Measurements from ENCODE around the gene HENMT1.
"Not testable (repeated sequence)": the region's sequence is repeated elsewhere in the genome, so short reads cannot be mapped to it uniquely, and the experiment has no call there.

HENMT1 gene

DNA sequence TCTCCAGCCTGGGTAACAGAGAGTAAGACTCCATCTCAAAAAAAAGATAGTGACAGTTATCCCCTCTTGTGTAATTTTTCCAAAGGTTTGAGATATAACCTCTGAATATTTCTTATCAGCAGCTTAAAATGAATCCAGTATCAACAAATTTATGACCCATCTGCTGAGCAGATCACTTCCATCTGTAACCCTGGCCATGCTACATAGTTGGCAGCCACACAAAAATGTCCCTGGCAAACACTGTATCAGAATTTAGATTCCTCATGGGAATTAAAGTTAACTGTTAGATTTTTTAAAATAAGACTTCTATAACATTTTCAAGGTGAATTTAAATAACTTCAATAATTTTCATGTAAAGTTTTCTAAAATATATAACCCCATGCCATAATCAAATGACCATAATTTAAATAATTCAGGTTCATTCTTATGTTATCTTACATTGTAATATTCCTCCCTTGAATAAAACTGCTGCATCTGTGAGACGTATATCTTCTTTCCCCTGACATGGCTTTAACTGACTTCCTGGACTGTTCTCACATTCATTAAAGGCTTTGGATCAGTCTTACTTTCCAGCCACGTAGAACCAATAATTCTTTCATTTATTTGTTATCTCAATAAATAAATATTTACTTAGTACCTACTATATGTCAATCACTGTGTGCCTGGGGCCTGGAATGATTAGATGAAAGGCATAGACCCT is 25.9 kb upstream of the HENMT1 start:
- no peak overlapping the region for H3K4me3 ChIP-seq (ENCODE audit: low read depth, low read length)
- TF ChIP-seq, protein P1, sequence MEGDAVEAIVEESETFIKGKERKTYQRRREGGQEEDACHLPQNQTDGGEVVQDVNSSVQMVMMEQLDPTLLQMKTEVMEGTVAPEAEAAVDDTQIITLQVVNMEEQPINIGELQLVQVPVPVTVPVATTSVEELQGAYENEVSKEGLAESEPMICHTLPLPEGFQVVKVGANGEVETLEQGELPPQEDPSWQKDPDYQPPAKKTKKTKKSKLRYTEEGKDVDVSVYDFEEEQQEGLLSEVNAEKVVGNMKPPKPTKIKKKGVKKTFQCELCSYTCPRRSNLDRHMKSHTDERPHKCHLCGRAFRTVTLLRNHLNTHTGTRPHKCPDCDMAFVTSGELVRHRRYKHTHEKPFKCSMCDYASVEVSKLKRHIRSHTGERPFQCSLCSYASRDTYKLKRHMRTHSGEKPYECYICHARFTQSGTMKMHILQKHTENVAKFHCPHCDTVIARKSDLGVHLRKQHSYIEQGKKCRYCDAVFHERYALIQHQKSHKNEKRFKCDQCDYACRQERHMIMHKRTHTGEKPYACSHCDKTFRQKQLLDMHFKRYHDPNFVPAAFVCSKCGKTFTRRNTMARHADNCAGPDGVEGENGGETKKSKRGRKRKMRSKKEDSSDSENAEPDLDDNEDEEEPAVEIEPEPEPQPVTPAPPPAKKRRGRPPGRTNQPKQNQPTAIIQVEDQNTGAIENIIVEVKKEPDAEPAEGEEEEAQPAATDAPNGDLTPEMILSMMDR (IDR thresholded peaks at IDR 0.05; ENCODE audit: insufficient read depth, low read depth, low read length, missing control alignments): no peak
- DNase-seq (ENCODE audit: low read depth): no peak

DNA sequence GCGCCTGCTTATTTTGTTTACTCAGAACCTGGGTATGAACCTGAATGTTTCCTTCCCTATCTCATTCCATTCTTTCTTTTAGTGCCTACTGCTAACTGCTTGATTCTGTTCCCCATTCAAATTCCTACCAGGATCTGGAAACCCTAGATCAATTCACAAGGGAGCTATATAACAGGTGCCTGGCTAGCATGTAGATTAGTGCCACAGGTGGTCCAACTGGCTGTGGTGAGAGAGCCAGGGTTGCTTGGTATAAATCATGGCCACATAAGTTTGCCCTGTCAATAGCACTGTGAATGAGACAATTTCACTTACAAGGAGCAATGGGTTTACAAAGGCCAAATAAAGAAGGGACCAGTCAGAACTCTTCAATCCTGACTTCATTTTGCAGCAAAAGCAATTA is 24.6 kb upstream of the HENMT1 start:
- no peak overlapping the region for H3K4me3 ChIP-seq (ENCODE audit: low read depth, low read length)
- TF ChIP-seq, protein P1 (IDR thresholded peaks at IDR 0.05; ENCODE audit: insufficient read depth, low read depth, low read length, missing control alignments): no peak
- DNase-seq (ENCODE audit: low read depth): no peak

DNA sequence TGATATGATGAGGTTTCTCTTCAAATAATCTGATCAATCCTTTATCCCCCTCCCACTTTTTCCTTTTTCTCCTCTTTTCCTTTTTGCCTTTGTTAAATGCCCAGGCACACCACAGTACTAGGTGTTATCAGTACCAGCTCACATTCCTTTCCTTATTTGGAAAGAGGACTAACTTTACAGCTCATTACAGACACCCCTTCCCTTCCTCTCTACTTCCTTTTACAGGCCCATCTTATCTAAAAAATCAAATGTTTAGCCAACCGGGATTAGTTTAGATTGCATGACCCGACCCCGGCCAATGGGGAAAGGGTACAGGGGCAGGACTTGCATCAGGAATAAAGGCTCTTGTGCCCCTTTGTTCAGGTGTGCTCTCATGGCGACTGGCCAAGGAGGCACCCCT is 20.8 kb upstream of the HENMT1 start:
- DNase-seq (ENCODE audit: low read depth); H3K4me3 ChIP-seq (ENCODE audit: low read depth, low read length): not testable (repeated sequence)

DNA sequence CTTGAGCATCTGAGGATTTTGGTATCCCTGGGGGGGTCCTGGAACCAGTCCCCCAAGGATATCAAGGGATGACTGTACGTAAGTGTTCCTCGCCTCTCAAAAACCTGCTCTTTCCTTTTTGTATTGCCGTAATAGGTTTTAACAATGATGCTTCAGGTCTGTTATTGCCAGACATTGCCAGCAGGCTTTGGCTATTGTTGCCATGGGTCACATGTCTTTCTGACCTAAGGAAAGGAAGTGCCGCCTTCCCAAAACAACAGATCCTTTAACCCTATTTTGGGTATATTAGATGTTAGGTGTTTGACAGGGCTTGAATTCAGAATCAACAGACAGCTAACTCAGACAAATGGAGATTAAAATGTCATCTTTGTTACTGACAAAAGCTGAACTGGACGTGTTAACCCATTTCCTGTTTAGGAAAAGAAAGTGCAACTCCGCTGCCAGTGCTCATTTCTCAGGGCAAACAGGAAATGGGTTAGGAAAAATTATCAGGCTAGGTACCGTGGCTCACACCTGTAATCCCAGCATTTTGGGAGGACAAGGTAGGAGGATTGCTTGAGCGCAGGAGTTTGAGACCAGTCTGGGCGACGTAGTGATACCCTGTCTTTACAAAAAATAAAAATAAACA is 18.8 kb upstream of the HENMT1 start:
- H3K4me3 ChIP-seq (ENCODE audit: low read depth, low read length): no peak overlapping the region; the same call in 1 of the 2 replicates
- DNase-seq (ENCODE audit: low read depth): no peak
- TF ChIP-seq, protein P1 (IDR thresholded peaks at IDR 0.05; ENCODE audit: insufficient read depth, low read depth, low read length, missing control alignments): no peak

DNA sequence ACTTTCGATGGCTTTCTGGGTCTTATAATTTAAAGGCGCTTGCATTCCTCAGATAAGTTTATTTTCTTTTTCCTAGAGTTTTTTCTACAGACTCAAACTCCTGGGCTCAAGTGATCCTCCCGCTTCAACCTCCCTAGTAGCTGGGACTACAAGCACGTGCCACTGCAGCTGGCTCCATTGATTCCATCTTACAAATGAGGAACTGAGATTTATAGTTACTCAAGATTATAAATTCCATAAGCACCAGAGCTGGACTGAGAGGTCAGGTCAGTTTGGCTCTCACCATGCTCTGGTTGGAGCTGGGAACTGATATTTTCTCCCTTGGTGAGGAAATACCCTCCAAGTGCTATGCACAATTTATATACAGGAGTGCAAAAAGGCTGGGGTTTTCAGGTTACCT is 17.8 kb upstream of the HENMT1 start:
- no peak overlapping the region for H3K4me3 ChIP-seq (ENCODE audit: low read depth, low read length)
- DNase-seq (ENCODE audit: low read depth): no peak
- TF ChIP-seq, protein P1 (IDR thresholded peaks at IDR 0.05; ENCODE audit: insufficient read depth, low read depth, low read length, missing control alignments): no peak

DNA sequence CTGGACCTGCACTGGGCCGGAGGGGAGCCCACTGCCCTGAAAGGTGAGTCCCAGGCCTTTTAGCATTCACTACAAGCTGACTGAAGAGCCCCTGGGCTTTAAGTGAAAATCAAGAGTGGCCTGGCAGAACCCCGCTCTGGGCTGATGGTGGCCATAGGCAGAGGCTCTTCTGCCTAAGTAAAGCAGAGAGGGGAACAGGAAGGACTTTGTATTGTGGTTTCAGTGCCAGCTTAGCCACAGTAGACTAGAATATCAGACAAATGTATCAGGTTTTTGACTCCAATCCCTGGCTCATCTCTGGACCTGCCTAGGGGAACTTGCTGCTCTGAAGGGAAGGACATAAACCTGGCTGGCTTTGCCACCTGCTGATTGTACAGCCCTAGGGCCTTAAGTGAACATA is 10.2 kb upstream of the HENMT1 start:
- DNase-seq (ENCODE audit: low read depth): no peak

DNA sequence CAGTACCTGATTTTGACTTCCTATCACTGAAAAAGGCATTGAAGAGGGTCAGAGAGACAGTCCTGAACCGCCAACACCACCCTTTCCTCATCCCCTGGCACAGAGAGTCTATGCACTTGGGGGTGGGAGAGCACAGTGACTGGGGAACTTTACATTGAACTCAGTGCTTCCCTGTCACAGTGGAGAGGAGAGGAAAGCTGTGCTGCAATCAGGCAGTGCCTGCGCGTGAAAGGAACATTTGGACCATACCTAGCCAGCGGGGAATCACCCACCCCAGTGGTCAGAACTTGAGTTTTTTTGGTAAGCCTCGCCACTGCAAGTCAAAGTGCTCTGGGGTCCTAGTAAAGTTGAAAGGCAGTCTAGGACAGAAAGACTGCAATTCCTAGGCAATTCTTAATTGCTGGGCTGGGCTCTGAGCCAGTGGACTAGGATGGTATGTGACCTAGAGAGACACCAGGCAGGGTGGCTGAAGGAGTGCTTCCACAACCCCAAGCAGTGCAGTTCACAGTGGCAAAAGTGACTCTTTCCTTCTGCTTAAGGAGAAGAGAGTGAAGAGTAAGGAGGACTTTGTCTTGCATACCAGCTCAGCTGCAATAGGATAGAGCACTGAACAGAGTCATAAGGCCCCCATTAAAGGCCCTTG is 9.4 kb upstream of the HENMT1 start:
- DNase-seq (ENCODE audit: low read depth): no peak
- TF ChIP-seq, protein P1 (IDR thresholded peaks at IDR 0.05; ENCODE audit: insufficient read depth, low read depth, low read length, missing control alignments): no peak
- no peak overlapping the region for H3K4me3 ChIP-seq (ENCODE audit: low read depth, low read length)

More for the DNA sequence above, 10.2 kb upstream of the HENMT1 start:
- TF ChIP-seq, protein P1 (IDR thresholded peaks at IDR 0.05; ENCODE audit: insufficient read depth, low read depth, low read length, missing control alignments): no peak
- no peak overlapping the region for H3K4me3 ChIP-seq (ENCODE audit: low read depth, low read length)
